C1 segment of cervical spinal cord (tissue), 14 donors: ENCODE results near the gene PRSS57.
"Not testable (repeated sequence)": the region's sequence is repeated elsewhere in the genome, so short reads cannot be mapped to it uniquely, and the experiment has no call there.

Source experiments
- DNase-seq, 14 donors: peaks; one replicate each; lab custom pipeline; 2025; lab: John Stamatoyannopoulos, UW

PRSS57 gene

GRCh38 chr19:674282-675151, 20.7 kb downstream of the PRSS57 start:
- DNase-seq, result peak in 5 of 14 donors; percentile 11 to 45 (median 19)

DNA sequence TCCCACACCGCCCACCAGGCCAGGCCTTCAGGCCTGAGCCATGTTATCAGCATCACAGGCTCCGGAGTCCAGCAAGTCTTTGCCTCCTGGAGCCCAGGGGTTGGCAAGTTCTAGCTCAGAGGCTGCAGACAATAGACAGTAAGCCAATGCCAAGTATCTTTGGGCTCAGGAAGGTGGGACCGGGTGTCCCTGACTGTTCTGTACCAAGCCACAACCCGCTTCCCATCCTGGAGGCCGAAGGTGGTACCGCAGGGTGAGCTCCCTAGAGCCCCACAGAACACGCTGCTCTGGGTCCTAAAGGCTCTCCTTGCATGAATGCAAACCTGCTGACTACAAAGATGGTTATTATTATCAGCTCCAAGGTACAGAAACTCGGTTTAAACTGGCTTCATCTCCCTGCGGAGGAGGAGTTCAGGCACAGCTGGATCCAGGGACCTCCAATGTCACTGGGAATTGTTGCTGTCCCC, 24.6 kb downstream of the PRSS57 start:
- no peak for DNase-seq

DNA sequence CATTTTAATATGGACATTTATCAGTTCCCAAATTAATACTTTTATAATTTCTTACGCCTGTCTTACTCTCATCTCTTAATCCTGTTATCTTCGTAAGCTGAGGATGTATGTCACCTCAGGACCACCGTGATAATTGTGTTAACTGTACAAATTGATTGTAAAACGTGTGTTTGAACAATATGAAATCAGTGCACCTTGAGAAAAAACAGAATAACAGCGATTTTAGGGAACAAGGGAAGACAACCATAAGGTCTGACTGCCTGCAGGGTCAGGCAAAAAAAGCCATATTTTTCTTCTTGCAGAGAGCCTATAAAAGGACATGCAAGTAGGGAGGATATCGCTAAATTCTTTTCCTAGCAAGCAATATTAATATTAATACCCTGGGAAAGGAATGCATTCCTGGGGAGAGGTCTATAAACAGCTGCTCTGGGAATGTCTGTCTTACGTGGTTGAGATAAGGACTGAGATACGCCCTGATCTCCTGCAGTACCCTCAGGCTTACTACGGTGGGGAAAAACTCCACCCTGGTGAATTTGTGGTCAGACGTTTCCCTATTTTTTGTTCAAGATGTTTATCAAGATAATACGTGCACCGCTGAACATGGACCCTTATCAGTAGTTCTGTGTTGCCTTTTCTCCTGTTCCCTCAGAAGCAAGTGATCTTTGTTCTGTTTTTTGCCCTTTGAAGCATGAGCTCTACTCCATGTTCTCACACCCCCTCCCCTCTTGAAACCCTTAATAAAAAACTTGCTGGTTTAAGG, 26.4 kb downstream of the PRSS57 start:
- DNase-seq, result not testable (repeated sequence)

GRCh38 chr19:666985-667573, 28.2 kb downstream of the PRSS57 start:
- DNase-seq, result not testable (repeated sequence)

DNA sequence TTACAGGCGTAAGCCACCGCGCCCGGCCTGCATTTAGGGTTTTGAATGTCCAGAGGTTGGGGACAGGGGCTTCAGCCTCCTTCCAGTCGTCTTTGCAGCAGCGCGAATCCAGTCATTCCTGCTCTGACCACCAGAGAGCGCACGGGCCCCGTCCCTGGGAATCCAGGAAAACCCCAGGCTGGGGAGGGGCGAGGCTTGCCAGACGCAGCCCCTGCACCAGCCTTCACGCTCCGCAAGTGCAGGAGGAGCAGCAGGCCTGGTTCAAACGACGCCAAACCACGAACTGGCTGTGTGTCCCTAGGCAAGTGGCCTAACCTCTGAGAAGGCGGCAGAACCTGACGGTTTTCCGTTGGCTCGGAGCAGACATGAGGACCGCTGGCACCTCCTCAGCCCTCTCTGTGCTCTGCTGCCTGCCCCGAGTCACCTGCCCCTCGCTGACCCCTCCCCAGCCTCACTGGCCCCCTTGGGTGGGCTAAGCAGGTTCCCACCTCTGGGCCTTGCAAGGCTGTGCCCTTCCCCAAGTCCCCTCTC, 30.3 kb downstream of the PRSS57 start:
- peak in 12 of 14 donors; percentile 37 to 82 (median 62) for DNase-seq

GRCh38 chr19:663682-664117, 31.6 kb downstream of the PRSS57 start:
- no peak for DNase-seq

GRCh38 chr19:662962-663681, 32.1 kb downstream of the PRSS57 start, which contains the start of gene RNF126:
TSS of gene RNF126 (minus strand) at chr19:663214. CDS start at chr19:663121, 93 bp downstream.
- peak; percentile 64 to 96 (median 88) for DNase-seq

DNA sequence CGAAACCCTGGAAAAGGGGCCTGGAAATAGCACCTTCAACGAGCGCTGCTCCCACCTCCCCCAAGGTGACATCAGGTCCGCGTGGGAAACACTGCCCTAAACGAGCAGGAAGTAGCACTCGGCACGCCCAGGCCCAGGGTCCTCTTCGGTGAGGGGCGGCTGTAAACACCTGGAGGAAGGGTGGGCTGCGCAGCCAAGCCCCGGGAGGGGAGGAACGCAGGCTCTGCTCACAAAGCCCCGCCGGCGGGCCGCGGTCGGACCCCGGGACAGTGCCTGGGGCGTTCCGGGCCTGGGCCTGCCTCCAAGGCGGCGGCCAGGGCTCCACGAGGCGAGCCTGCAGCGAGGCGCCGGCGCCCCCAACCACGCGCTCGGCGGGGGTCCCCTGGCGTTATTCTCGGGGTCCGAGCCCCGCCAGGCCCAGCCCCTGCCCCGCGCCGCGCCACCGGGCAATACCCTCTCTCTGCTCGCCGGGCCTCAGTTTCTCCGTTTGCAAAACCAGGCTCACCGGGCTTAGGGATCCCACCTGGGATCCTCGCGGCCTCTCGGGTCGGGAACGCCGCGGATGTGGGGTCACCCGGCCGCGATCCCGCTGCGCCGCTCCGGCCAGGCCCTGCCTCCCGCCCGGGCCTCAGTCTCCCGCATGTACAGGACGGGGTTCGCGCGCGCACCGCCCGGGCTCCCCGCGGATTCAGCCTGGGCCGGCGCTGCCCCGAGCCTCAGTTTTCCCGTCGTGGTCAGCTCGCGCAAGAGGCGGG, 32.9 kb downstream of the PRSS57 start:
- no peak for DNase-seq

GRCh38 chr19:661427-662196, 33.6 kb downstream of the PRSS57 start:
- no peak for DNase-seq

GRCh38 chr19:660793-661426, 34.3 kb downstream of the PRSS57 start:
- DNase-seq, result no peak

DNA sequence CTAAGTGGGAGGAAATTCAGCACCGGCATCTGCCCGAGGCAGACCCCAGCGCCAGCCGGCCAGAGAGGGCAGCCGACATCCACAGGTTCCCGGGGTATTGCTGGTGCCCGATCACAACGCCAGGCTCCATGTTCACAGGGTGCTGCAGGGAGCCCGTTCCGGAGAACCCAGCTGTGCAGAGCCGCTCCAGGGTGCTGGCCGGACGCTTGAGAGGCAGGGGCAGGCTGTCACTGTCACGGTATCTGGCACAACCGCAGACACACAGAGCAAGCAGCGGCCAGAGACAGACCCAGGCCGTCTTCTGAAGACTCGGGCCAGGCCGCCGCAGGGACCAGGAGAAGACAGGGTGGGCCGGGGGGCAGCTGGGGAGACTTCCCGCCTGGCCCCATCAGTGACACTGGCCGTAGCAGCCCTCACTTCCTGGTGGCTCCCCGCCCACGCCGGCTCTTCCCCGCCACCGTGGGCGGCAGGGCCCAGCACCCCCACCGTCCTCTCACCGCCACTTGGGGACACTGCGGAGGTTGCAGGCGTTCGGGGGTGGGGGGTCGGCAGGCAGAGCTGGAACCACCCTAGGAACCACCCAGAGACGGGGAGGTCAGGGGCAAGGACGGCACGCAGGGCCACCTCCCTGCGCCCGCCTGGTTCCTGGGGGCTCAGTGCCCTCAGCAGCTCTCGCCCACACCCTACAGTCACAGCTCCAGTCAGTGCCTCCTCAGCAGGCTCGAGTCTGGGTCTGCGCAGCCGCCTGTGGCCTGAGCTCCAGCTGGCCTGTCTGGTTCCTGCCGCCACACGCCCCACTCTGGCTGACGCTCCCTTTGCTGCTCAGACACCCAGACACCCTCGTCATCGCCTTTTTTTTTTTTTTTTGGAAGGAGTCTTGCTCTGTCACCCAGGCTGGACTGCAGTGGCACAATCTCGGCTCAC, 36.1 kb downstream of the PRSS57 start:
- peak in 2 of 14 donors; percentile 30 to 35 for DNase-seq

DNA sequence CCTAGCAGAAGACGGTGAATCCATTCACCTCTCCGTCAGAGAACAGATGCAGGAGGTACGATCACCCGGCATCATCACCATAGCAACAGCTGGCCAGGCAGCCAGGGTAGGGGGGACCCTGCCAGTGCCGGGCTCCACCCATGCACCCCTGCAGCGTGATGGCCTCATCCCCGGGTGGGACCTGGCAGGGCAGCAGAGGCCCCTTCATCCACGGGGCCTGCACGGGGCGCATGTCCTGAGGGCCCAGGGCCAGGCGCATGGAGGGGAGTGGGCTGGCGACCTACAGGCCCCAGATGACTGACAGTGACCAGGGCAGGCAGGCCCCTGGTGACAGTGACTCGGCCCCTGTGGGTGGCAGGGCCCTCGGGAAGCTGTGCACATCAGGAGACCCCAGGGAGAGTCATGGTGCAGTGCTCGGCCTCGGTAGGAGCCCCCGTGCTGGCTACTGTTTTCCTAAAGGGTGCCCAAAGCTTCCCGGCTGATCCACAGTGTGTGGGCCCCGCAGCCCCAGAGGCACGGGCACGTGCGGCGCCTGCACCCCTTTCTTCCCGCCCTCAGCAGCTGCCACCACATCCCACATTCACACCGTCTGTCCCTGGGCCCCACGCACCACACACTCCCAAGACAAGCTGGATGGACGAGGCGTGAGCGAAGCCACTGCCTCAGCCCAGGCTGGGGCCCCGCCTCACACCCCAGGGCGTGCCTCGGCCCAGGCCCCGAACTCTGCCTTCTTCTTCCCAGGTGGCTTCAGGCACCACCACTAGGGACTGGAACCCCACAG, 37.0 kb downstream of the PRSS57 start:
- DNase-seq, result no peak

DNA sequence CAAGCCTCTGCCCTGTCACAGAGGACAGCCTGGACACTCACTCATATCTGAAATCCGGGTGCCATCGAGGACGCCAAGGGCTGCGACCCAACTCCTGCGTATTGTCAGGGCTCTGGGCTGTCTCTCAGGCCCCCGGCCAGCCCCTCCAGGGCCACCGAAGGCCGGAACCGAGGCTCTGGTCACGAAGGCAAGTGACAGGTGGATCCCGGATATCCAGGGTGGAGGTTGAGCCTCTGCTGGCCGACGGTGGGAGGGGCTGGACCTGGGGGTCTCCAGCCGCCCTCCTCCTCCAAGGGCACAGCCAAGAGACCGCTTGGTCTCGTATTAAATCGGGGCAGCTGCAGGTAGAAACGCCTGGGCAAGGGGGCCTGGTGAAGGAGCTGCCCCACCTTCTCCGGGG, 37.6 kb downstream of the PRSS57 start:
- DNase-seq, result no peak

DNA sequence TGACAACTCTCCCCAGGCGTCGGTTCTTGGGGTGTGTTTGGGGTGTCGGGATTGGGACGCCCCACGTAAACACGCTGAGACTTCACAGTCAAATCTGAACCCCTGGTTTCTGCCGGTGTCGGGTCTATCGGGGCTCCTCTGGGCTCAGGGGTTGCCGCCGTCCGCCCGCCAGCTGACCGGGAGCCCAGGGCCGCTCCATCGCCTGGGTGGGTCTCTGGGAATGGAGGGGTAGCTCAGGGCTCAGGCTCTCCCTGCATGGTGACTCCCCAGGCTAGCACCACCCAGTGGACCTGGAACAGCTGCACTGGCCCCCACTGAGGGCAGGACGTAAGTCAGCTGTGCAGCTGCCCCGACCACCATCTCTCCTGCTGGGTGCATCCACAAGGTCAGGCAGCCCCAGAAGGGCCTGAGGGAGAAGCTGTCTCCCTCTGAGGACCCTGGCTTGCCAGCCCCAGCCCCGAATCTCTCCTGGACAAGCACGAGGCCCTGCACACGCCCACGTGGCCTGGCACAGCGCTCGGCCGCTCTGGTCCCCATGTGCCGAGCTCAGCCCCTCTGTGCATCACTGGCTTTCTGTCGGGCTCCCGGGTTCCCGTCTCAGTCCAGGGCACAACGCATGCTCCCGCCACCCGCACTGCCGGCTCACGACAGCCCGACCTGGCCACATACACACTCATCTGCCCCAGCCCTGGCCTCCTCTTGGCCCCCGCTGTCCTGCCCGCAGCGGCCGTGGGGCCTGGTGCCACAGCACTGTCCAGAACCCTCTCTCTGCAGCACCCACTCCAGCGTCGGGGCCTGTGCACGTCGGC, 38.3 kb downstream of the PRSS57 start:
- no peak for DNase-seq

GRCh38 chr19:655691-656090, 39.6 kb downstream of the PRSS57 start:
- no peak for DNase-seq

DNA sequence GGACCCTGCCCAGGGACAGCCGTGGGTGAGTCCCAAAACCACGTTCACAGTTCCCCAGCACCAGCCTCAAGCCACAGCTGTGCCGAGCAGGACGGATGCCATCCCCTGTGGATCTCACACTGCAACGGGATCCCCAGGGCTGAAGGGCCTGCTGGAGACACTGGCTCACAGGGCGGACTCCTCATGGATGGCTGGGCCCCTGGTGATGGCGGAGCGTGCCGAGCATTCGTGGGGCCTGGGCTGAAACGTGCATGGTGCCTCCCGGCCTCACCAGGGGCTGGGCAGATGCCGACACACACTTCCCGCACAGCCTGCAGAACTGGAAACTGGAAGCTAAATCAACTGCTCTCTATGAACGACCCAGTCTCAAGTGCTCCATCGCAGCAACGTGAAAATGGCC, 41.8 kb downstream of the PRSS57 start:
- DNase-seq, result no peak
